SK-N-DZ (cell line): ENCODE data around the gene RALGPS1. TPM values are rescaled to one million over a fixed set of nuclear protein-coding genes. Genes with fewer than 3 reads are reported as not detected.

Experiments used
- DNase-seq: peaks from one replicate; pipeline ENCODE4 v3.0.0-alpha.2; 2015; ENCODE audit warnings: low spot score
- polyA plus RNA-seq, 2 experiments: library from polyadenylated mRNA; depleted of rRNA; stranded (reverse); fragments of >200 nt; gene quantifications; 2 replicates each; pipeline ENCODE4 v1.2.3, GENCODE V29; 2014

RALGPS1 gene, protein sequence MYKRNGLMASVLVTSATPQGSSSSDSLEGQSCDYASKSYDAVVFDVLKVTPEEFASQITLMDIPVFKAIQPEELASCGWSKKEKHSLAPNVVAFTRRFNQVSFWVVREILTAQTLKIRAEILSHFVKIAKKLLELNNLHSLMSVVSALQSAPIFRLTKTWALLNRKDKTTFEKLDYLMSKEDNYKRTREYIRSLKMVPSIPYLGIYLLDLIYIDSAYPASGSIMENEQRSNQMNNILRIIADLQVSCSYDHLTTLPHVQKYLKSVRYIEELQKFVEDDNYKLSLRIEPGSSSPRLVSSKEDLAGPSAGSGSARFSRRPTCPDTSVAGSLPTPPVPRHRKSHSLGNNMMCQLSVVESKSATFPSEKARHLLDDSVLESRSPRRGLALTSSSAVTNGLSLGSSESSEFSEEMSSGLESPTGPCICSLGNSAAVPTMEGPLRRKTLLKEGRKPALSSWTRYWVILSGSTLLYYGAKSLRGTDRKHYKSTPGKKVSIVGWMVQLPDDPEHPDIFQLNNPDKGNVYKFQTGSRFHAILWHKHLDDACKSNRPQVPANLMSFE
- 6.5 and 11.7 TPM in 2 replicates for polyA plus RNA-seq (2014; cell fraction: cytosol; rRNA removed)
- polyA plus RNA-seq (2014; cell fraction: nucleus; rRNA removed) = 31.2 and 45.7 TPM in 2 replicates

DNA sequence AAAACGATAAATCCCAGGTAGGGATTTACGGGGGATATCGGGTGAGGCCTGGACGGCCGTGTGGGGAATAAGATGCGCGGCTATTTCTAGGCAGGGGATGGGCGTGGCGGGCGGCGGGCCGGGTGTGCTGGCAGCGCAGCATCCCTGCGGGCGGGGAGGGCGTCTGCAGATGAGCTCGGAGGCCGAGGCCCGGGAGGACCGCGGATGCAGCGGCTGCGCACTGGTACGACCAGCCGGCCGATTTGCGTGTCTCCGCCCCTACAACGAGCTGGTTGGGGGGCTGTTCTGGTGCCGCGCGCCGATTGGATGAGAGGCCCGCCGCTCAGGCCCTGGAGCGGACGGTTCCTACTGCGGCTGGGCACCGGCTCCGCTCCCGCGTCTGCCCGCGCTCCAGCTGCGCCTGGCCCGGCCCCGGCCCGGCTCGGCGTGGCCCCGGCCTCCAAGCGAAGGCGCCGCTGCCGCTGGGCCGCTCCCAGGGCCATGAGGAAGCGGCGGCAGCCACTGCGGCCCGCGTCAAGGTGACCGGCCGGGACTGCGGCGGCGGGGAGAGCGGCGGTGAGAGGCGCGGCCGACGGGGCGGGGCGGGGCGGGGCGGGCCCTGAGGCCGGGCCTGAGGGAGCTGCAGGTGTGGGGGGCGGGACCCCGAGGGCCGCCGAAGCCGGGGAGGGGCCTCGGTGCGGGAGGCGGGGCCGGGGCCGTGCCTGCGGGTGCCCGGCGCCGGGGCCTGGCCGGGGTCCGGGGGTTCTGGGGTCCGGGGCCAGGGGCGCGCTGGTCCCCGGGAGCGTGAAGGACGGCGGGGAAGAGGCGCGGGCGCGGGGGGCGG lies at the start of gene RALGPS1:
RALGPS1 (plus strand) TSS at position 325 of the 823 bp plus-strand sequence. CDS start 47,508 bp downstream, outside the sequence.
- peak; percentile 96 for DNase-seq

DNA sequence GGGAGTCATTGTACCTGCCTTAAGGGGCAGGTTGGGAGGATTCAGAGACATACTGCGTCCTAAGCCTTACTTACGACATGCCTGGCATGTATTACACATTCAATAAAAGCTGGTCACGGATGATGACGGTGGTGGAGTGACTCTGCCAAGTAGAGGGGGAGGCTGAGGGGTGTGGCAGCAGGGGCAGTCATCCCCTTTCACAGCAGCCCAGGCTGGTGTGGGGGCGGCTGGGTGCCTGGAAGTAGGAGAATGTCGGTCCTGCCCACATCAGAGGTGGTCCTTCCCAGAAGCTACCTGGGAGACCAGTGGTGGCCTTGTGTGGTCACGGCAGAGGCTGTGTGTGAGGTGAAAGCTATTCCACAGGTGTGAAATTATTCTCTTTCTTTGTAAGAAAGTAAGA lies 45.2 kb upstream of the RALGPS1 start:
- DNase-seq = no peak

DNA sequence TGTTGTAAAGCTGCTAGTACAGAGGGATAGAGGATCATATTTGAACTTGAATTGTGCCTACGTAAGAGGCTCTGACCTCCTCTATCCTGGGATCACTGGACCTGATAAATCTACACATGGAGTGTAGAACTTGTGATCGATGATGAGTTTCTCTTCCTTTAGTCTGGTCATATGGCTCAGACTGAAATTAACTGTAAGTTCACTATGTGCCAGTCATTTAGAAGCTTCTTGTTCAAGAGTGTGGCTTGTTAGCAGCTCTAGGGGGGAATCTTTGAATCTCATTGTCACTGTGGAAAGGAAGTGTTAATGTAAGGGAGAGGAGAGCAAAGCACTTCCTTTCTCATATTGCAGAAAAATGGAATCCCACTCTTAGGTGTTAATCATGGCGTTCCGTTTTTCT lies 42.1 kb upstream of the RALGPS1 start:
- DNase-seq = no peak

DNA sequence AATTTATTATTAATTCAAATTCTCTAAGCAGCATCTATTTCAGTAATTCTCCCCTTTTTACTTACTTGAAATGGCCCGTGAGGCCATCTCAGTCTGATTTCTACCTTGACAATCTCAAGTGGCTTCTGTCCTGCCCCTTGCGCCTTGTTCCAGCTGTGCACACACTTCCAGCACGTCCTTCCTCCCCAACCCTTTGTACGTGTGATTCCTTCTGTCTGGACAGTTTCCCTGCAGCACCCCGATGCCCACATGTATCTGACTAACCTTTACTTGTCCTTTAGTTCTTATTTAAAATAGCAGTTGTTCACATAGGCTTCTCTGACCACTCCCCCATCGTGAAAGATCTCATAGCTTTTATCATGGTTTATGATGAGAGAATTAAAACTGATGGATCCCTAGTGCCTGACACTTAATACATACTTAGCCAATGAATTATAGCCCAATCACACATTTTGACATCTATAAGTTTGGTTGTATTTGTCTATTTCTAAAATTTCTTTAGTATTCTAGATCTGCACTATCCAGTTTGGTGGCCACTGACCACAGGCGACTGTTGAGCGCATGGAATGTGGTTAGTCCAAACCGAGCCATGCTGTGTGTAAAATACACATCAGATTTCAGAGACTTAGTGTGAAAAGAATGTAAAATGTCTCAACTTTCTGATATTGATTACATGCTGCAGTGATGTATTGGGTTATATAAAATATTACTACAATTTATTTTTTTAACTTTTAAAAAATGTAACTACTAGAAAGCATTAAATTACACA lies 39.9 kb upstream of the RALGPS1 start:
- DNase-seq = no peak

DNA sequence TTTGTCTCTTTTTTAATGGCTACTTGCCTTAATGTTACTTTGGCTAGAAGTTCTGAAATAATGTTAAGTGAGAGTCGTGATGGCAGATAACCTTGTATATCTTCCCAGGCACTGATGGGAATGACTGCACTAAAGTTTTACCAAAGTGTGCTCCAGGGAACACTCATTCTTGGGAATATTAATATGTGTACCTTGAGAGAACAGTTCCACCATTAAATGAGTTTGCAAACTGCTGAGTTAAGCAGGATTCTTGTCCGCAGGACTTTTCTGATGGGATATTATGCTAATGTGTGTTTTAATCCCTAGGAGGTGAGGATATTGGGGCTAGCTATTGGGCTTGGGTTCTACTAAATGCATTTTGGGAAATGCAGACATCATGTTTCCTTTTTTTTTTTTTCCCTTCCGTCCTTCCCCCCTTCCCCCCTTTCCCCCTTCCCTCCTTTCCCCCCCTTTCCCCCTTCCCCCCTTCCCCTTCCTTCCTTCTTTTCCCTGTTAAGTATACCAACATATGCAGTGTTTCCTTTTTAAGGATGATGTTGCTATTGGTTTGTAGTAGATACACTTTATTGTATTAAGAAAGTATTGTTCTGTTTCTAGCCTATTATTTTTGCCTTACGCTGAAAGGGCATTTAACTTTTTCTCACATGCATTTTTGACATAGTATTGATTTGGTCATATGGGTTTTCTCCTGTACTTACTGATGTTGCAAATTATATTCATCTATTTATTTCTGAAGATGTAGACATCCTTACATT lies 38.6 kb upstream of the RALGPS1 start:
- no peak for DNase-seq

DNA sequence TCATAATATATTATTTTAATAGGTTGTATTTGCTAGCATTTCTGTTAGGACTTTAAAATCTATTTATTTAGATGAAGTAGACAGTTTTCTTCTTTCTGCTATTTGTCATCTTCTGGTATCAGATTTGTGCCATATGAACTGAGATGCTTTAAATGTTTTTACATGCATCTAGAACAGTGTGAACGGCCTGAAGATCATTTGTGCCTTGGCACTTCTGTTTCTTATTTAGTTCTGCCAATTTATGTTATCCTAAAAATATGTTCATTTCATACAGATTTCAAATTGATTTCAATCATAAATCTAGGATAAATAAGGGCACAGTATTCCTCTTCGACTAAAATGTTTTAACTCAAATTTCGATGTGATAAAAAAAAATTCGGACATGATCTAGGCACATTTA lies 38.1 kb upstream of the RALGPS1 start:
- DNase-seq = no peak

DNA sequence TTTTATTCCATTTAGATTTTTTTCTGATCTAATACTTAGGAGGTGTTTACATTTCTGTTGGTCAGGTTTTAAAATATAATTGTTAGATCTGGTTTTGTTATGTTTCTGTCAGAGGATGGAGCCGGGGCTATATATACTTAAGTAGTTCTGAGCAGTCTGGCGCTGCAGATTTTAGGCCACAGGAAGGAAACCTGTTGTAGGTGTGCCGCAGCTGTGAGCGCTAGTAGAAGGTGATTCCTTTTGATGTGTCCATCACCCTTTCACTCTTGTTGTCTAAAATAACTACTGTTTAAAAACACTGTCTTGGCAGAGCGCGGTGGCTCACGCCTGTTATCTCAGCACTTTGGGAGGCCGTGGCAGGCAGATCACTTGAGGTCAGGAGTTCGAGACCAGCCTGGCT lies 37.2 kb upstream of the RALGPS1 start:
- no peak for DNase-seq

DNA sequence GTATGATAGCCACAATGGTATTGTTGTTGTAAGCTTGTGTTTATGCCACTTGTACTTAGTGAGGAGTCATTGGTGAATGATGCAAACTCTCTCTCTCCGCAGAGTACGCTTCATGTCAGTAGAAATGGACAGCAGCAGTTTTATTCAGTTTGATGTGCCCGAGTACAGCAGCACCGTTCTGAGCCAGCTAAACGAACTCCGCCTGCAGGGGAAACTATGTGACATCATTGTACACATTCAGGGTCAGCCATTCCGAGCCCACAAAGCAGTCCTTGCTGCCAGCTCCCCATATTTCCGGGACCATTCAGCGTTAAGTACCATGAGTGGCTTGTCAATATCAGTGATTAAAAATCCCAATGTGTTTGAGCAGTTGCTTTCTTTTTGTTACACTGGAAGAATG lies 35.3 kb upstream of the RALGPS1 start:
- DNase-seq = no peak

DNA sequence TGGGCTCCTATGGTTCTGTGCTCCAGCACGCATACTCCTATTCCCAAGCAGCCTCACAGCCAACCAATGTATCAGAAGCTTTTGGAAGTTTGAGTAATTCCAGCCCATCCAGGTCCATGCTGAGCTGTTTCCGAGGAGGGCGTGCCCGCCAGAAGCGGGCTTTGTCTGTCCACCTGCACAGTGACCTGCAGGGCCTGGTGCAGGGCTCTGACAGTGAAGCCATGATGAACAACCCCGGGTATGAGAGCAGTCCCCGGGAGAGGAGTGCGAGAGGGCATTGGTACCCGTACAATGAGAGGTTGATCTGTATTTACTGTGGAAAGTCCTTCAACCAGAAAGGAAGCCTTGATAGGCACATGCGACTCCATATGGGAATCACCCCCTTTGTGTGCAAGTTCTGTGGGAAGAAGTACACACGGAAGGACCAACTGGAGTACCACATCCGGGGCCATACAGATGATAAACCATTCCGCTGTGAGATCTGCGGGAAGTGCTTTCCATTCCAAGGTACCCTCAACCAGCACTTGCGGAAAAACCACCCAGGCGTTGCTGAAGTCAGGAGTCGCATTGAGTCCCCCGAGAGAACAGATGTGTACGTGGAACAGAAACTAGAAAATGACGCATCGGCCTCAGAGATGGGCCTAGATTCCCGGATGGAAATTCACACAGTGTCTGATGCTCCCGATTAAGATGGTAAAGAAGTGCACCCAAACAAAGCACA lies 34.2 kb upstream of the RALGPS1 start:
- no peak for DNase-seq

DNA sequence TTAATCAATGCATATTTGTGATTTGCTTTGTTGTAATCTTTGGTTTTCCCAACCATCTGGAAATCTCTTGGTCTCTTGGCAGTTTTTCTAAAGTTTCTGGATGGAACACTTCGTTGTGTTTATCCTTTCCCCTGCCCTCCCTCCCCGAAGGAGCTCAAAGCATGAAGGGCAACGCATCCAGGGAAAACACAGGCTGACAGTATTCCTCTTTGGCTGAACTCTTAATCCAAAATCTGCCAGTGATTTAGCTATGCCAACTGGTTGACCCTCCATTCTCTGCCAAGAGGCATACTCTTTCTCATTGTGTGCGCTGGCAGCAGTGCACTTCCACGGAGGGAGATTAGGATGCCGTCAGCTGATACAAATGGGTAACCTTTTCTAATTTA lies 33.6 kb upstream of the RALGPS1 start:
- DNase-seq = no peak

DNA sequence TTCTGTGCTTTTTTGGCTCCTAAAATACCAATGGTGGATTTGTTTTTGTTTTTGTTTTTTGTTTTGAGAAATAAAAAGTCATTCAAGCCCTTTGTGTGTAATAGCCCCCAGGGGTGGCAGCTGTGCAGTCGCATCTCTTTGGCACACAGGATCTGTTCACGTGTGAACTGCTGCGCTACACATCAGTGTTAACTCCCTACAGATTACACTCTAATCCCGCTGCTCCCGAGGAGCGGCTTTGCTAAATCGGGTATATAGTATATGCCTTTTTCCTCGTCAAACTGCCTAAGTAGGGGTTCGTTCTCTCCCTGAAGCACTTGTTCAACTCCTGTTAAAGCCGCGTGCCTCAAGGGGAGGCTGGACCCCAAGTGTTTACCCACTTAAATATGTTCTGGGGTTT lies 31.8 kb upstream of the RALGPS1 start:
- DNase-seq = no peak

DNA sequence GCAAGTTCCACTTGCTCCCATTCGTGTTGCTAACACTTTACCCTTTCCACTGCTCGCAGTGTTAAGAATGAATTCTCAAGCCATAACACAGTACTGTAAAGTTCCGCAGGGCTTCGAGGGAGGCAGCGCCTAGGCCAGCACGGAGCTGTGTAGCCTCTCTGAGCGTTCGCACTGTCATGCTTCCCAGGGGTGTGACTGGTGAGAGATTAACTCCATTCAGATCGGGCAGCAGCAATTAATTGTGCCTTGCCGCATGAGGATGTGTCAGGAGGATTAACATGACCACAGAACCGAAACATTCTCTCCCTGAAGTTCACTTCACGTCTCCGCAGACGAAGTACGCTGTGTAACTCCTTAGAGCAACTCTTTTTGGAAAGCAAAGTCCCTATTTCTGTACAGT lies 30.9 kb upstream of the RALGPS1 start:
- no peak for DNase-seq

DNA sequence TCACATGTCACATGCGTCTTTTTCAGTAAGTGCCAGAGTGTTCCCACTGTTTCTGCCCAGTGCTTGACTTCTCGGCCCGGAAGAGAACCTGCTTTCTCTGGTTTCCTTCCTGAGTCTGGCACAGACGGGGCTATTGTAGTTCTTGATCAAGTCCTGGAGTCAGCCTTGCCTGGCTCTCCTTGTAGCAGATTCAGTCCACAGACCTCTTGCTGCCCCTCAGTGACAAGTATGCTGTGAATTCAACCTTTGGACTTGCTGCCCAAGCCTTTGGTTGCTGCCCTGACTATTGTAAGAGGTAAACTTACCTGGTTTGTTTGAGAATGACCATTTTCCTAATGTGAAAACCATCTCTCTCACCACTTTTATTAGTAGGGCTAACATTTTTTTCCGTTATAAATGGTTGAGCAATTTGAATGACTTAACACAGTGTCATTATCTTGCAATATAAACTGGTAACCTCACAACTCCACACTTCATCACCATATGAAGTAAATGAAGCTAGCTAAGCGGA lies 29.4 kb upstream of the RALGPS1 start:
- DNase-seq = no peak

DNA sequence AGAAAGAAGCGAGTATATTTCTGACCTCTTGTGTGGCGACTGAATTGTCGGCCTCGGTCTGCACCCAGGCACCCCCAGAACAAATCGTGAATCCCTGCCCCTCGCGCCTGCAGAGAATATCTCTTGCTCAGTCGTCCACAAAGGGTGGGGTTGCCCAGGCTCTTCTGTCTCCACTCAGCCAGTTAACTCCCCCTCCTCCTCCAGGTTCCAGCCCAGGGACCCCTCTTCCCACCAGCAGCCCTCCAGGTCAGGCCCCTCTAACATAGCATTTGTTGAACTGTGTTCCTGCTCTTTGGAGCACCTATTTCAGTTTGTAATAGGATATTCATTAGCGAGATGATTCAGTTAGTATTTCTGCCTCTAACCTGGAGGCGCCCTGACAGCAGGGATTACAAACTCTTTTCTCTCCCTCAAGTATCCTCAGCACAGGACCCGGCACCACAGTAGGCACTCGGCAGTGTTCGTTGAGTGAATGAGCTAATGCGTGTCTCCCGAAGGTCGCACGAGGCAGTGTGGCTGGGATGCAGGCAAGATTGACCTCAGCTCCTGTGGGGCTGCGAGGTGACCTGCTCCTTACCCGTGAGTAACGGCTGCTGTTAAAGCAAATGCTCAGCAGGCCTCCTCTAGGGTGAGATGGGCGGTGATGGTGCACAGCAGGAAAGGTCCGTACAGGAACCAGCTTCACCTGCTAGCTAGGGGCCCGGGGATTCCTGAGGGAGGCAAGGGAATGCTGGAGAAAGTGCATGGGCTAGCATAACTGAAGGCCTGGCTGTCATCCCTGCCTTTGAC lies 28.4 kb upstream of the RALGPS1 start:
- DNase-seq = no peak

DNA sequence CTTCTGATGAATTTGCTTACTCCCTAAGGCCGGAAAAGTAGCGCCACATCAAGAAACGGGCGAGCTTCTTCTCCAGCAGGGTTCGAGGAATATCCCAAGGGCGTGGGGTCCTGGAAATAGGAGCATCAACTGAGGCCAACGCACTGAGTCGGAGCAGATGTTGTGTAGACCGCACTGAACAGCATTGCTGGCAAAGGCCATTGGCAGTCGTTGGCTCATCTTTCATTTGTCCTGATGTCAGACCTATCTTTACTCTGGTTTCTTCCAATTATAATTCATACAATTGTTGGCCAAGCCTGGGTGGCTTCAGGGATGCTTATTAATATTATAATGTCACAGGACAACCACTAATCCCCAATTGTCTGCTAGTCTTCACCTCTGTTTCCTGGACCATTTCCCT lies 27.7 kb upstream of the RALGPS1 start:
- DNase-seq = no peak

DNA sequence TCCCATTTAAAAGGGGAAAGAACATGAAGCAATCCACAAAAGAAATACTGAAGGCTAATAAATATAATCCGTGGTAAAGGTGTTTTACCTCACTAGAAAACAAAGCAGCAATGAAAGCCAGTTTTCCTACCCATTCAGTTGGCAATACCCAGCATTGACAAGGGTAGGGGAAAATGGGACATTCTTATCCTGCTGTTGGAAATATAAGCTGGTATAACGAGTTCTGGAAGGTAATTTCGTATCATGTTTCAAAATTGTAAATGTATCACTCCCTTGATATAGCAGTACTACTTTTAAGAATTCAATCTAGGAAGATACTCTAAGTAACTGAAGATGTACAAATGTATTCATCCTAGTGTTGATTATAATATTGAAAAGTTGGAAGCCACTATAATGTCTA lies 22.9 kb upstream of the RALGPS1 start:
- DNase-seq = no peak

DNA sequence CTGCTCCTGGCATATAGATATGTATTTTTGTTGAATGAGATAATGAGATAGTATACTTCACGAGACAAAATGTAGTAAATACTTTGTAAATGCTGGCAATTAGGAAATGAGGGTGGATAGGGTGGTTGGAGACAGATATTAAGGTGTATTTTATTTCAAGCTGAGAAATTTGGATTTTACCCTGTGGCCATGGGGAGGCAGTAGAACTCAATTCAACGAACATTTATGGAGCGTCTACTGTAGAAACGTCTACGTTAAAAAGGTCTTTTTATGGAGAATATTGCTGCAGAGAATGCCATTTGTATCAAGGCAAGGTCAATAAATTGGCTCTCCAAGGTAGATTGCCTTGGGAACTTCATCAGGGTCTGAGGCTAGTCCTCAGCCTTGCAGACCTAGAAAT lies 21.5 kb upstream of the RALGPS1 start:
- no peak for DNase-seq

DNA sequence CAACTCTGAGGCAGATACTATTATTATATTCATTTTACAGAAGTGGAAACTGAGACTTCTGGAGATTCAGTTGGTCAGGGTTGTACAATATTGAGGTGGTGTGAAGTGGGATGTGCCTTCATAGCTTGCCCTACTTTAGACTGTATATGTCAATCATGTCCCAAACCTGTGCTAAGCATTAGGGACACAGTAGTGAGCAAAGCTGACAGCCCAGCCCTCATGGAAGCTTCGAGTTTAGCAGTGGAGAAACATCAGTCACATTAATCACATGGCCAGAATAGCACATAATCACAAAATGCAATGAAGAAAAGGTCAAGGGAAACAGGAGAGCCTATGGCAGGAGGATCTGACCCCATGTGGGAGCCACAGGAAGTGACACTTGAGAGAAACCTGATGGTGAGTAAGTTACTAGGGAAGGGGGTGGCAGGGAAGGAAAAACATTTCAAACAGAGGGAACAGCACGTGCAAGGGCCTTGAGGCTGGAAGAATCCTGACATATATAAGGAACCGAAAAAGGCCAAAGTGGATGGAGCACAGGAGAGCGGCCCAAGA lies 20.5 kb upstream of the RALGPS1 start:
- no peak for DNase-seq

DNA sequence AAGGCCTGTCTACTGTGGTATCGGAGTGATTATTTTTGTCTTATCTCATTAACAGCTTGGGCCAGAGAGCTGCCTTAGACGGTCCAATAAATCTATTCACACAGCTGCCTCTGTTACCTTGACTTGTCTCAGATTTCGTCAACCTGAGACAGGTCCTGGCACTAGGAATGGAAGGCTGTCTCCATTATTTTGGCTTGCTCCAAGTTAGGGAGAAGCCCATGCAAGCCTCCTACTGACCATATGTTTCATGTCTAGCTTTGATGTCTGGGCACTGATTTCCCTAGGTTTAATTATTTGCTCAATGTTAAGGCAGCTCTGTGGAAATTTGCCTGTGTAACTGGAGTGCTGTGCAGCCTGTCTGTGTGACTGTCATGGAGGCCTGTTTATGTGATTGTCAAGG lies 12.4 kb upstream of the RALGPS1 start:
- DNase-seq = no peak
